Erythroblast (primary cell): ENCODE data around the gene DVL2.

Experiments used
- GATA1 ChIP-seq: IDR thresholded peaks from 2 replicates; pipeline ENCODE4 v1.6.1; 2011; ENCODE audit warnings: low read depth, mild to moderate bottlenecking, control low read depth, low read length, moderate library complexity
- POLR2A ChIP-seq: IDR thresholded peaks from 2 replicates; pipeline ENCODE4 v1.6.1; 2011; ENCODE audit warnings: mild to moderate bottlenecking, low read length

- TF ChIP-seq POLR2A (no peak), GATA1 (no peak)
Measured at GRCh38 chr17:7214300-7215135, 19.8 kb downstream of the DVL2 start.
